T-cell (primary cell): ENCODE results near the gene PLEKHH1. TPM values are rescaled to one million over a fixed set of nuclear protein-coding genes. Genes with fewer than 3 reads are reported as not detected.

Experiments
- ATAC-seq, 4 experiments: fragments of 200-7000 bp in 3 of 4; fragments of 150-1000 bp in 1 of 4; cut with Tn5 transposase; replicated peaks in 1 of 4; 1 replicate in 3 of 4; 2 replicates in 1 of 4; pipeline ENCODE4 v1.10.0; 2021; ENCODE audit warnings: moderate library complexity in 3 of 4, mild to moderate bottlenecking in 2 of 4, moderate number of reproducible peaks in 1 of 4
- CTCF ChIA-PET, 2 donors: fragments of 300-600 bp; sonication (Branson Sonifier 250); formaldehyde crosslinking; loops; one replicate each; lab custom pipeline; 2022; ENCODE audit warnings: antibody characterized with exemption in 2 of 2; lab: Charles Lee
- POLR2A ChIA-PET, 2 donors: fragments of 300-600 bp; sonication (Branson Sonifier 250); formaldehyde crosslinking; loops; one replicate each; lab custom pipeline; 2022; ENCODE audit warnings: antibody characterized with exemption in 2 of 2; lab: Charles Lee
- DNase-seq, 35 experiments: peaks; one replicate each; pipeline versions ENCODE4 v3.0.0 to v3.0.0-alpha.2; 2013 to 2023
- H3K27ac ChIP-seq: one replicate; pipeline ENCODE4 v1.5.1; 2013; ENCODE audit warnings: low read length
- H3K27me3 ChIP-seq, 2 experiments: replicated peaks in 1 of 2; 1 replicate in 1 of 2; 2 replicates in 1 of 2; pipeline versions ENCODE4 v1.6.1 to v1.7.0; 2013; ENCODE audit warnings: low read length in 1 of 2, mixed read lengths in 1 of 2; ENCODE audit not compliant: control insufficient read depth in 2 of 2, insufficient read depth in 2 of 2; ENCODE audit errors: extremely low read depth in 1 of 2
- H3K36me3 ChIP-seq, 2 donors: 1 replicate in 1 of 2; 2 replicates in 1 of 2; pipeline versions ENCODE4 v1.6.1 to v1.7.0; 2013; ENCODE audit warnings: low read length in 1 of 2; ENCODE audit not compliant: control insufficient read depth in 2 of 2, insufficient read depth in 1 of 2; ENCODE audit errors: extremely low read depth in 1 of 2
- H3K4me1 ChIP-seq, 2 experiments: 1 replicate in 1 of 2; 2 replicates in 1 of 2; pipeline versions ENCODE4 v1.6.1 to v1.7.0; 2013; ENCODE audit warnings: low read length in 2 of 2, mixed read lengths in 1 of 2; ENCODE audit not compliant: insufficient read depth in 2 of 2, control insufficient read depth in 1 of 2; ENCODE audit errors: extremely low read depth in 1 of 2
- H3K4me3 ChIP-seq, 2 donors: 1 replicate in 1 of 2; 2 replicates in 1 of 2; pipeline versions ENCODE4 v1.5.1 to v1.7.0; 2013; ENCODE audit warnings: mild to moderate bottlenecking in 2 of 2, low read length in 1 of 2, moderate library complexity in 1 of 2; ENCODE audit not compliant: control insufficient read depth in 1 of 2; ENCODE audit errors: extremely low read depth in 1 of 2
- H3K9me3 ChIP-seq: 2 replicates; pipeline ENCODE4 v1.7.0; 2013
- H3K27ac Mint-ChIP-seq, 2 donors: one replicate each; pipeline ENCODE4 v1.8.0; 2020 to 2021; ENCODE audit warnings: mild to moderate bottlenecking in 2 of 2, mixed read lengths in 2 of 2
- H3K27me3 Mint-ChIP-seq, 2 donors: one replicate each; pipeline ENCODE4 v1.8.0; 2021 to 2022; ENCODE audit warnings: mixed read lengths in 2 of 2
- H3K36me3 Mint-ChIP-seq: one replicate; pipeline ENCODE4 v1.8.0; 2021; ENCODE audit warnings: mixed read lengths
- H3K4me1 Mint-ChIP-seq, 3 donors: one replicate each; pipeline ENCODE4 v1.8.0; 2020 to 2022; ENCODE audit warnings: mixed read lengths in 3 of 3, mild to moderate bottlenecking in 1 of 3
- H3K4me3 Mint-ChIP-seq, 3 donors: one replicate each; pipeline ENCODE4 v1.8.0; 2020 to 2022; ENCODE audit warnings: mild to moderate bottlenecking in 3 of 3, mixed read lengths in 3 of 3, moderate library complexity in 3 of 3
- H3K9me3 Mint-ChIP-seq, 3 donors: one replicate each; pipeline ENCODE4 v1.8.0; 2020 to 2022; ENCODE audit warnings: mixed read lengths in 3 of 3
- WGBS: methylation state at CpG from one replicate; pipeline ENCODE4 v1.1.5; 2013; ENCODE audit warnings: missing lambda C conversion rate; ENCODE audit not compliant: insufficient coverage; 5-methylcytosine and 5-hydroxymethylcytosine counted together
- total RNA-seq, 35 experiments: library from RNA in 6 of 35; stranded (reverse) in 6 of 35; fragments of 120-200 nt in 1 of 35; gene quantifications; one replicate each; pipeline versions ENCODE4 v1.2.1 to v1.2.4 and lab custom pipeline; 2013 to 2026

The PLEKHH1 gene
- total RNA-seq, 5 donors from 2014 or later (not counting 1 experiment from before 2014, with no cell fraction given) = 0.20 to 1.0 (median 0.58) TPM

DNA sequence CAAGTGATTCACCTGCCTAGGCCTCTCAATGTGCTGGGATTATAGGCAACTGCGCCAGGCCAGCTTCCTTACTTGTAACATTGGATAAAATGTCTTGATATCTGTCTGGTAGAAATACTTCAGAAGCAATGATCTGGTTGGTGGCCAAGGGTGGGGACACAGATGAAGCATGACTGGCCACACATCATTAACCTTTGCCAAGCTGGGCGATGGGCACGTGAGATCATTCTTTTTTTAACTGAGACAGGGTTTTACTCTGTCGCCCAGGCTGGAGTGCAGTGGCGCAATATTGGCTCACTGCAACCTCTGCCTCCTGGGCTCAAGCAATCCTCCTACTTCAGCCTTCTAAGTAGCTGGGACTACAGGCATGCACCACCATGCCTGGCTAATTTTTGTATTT is 31.1 kb downstream of the PLEKHH1 start:
- DNase-seq = no peak
- H3K27me3 ChIP-seq = peaks cover 0 to 15% of the 10 kb centered on the region in 2 experiments
- Mint-ChIP-seq H3K4me3 (no peak overlapping the region), H3K27me3 (no peaks in the 10 kb centered on the region), H3K4me1 (no peaks in the 10 kb centered on the region), H3K36me3 (no peaks in the 10 kb centered on the region), H3K27ac (no peak overlapping the region), H3K9me3 (no peaks in the 10 kb centered on the region)
- ChIA-PET POLR2A (no interaction called here), CTCF (interaction anchor here in 1 of 2 donors (0.7 kb wide), 1 partner anchor 34 kb away, joined by 4 read pairs; no protein-coding TSS in a partner anchor)
- no peaks in the 10 kb centered on the region for H3K4me1 ChIP-seq
- H3K9me3 ChIP-seq = no peaks in the 10 kb centered on the region
- no peak for ATAC-seq
- no peaks in the 10 kb centered on the region for H3K36me3 ChIP-seq
- WGBS = 88% methylated on average over 4 of the region's 5 CpGs
- no peak overlapping the region for H3K4me3 ChIP-seq
- no peak overlapping the region for H3K27ac ChIP-seq

GRCh38 chr14:67566908-67567307 is 33.8 kb downstream of the PLEKHH1 start:
- no peak for DNase-seq
- no peak overlapping the region for H3K27ac Mint-ChIP-seq
- ChIA-PET CTCF (interaction anchor here (0.6 to 1.2 kb wide), 2 partner anchors 77 to 139 kb away, joined by 6 to 8 read pairs; no protein-coding TSS in a partner anchor), POLR2A (no interaction called here)
- Histone ChIP-seq H3K27ac (no peak overlapping the region), H3K27me3 (peaks cover 0 to 28% of the 10 kb centered on the region in 2 experiments), H3K9me3 (no peaks in the 10 kb centered on the region), H3K36me3 (no peaks in the 10 kb centered on the region), H3K4me3 (no peak overlapping the region), H3K4me1 (no peaks in the 10 kb centered on the region)
- peaks cover 5 to 8% of the 10 kb centered on the region in 2 donors for H3K27me3 Mint-ChIP-seq
- ATAC-seq = no peak
- no peak overlapping the region for H3K4me3 Mint-ChIP-seq
- H3K4me1 Mint-ChIP-seq = peaks cover 0 to 6% (median 0%) of the 10 kb centered on the region in 3 donors
- WGBS = no CpG with 5 or more reads among the region's 6 CpGs
- H3K36me3 Mint-ChIP-seq = no peaks in the 10 kb centered on the region
- H3K9me3 Mint-ChIP-seq = no peaks in the 10 kb centered on the region

- H3K36me3 Mint-ChIP-seq = no peaks in the 10 kb centered on the region
- ATAC-seq (no peak), DNase-seq (no peak)
- Histone ChIP-seq H3K27ac (no peak overlapping the region), H3K4me3 (no peak overlapping the region), H3K27me3 (peaks cover 0 to 23% of the 10 kb centered on the region in 2 experiments), H3K36me3 (no peaks in the 10 kb centered on the region), H3K9me3 (no peaks in the 10 kb centered on the region), H3K4me1 (no peaks in the 10 kb centered on the region)
- H3K27me3 Mint-ChIP-seq = peaks cover 5 to 8% of the 10 kb centered on the region in 2 donors
- POLR2A ChIA-PET = no interaction called here
- H3K4me3 Mint-ChIP-seq = no peak overlapping the region
- CTCF ChIA-PET = interaction anchor here in 1 of 2 donors (1.2 kb wide), 1 partner anchor 140 kb away, joined by 6 read pairs; no protein-coding TSS in a partner anchor
- WGBS = no CpG with 5 or more reads among the region's 3 CpGs
- H3K9me3 Mint-ChIP-seq = no peaks in the 10 kb centered on the region
- no peak overlapping the region for H3K27ac Mint-ChIP-seq
- peaks cover 0 to 6% (median 0%) of the 10 kb centered on the region in 3 donors for H3K4me1 Mint-ChIP-seq
Observed at GRCh38 chr14:67567654-67568053, 34.6 kb downstream of the PLEKHH1 start.

DNA sequence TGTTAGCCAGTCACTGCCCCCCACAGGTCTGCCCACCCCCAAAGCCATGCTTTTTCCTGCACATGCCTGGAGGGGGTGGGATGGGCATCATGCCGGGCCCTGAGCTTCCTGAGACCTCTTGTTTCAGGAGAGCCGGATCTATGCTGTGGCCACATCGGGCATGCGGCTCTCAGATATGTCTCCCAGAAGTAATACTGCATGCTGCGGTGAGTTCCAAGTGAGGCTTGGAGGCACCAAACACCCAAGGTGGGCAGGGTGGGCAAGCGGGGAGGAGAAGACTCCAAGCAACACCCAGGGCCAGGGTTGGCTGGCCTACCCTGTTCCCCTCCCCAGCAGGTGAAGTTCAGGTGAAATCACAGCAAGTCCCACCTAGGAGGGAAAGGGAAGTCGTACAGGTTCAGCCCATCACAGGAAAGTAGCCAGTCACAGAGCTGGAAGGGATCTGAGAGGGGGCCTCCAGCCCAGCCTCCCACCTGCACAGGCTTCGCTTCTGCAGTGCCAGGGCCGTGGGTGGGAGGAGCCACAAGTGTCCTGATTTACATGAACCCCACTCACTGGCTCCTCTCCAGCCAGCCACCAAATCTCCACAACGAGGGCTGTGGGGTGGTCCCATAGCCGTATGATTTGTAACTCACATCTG is 36.0 kb downstream of the PLEKHH1 start:
- ATAC-seq (no peak), DNase-seq (no peak)
- Histone ChIP-seq H3K4me3 (no peak overlapping the region), H3K4me1 (no peaks in the 10 kb centered on the region), H3K27me3 (peaks cover 0 to 28% of the 10 kb centered on the region in 2 experiments), H3K9me3 (no peaks in the 10 kb centered on the region), H3K36me3 (no peaks in the 10 kb centered on the region), H3K27ac (no peak overlapping the region)
- Mint-ChIP-seq H3K4me1 (peaks cover 0 to 6% (median 0%) of the 10 kb centered on the region in 3 donors), H3K27ac (no peak overlapping the region), H3K4me3 (no peak overlapping the region), H3K27me3 (peaks cover 5 to 8% of the 10 kb centered on the region in 2 donors), H3K9me3 (no peaks in the 10 kb centered on the region), H3K36me3 (no peaks in the 10 kb centered on the region)
- CTCF ChIA-PET = no interaction called here
- POLR2A ChIA-PET = no interaction called here
- WGBS = 92% methylated on average over 6 of the region's 11 CpGs

- POLR2A ChIA-PET = no interaction called here
- no peaks in the 10 kb centered on the region for H3K9me3 Mint-ChIP-seq
Observed at GRCh38 chr14:67569651-67570290, 36.7 kb downstream of the PLEKHH1 start.

GRCh38 chr14:67570453-67570852 is 37.4 kb downstream of the PLEKHH1 start:
- no peak overlapping the region for H3K27ac Mint-ChIP-seq
- H3K36me3 Mint-ChIP-seq = no peaks in the 10 kb centered on the region
- H3K27me3 Mint-ChIP-seq = peaks cover 5 to 8% of the 10 kb centered on the region in 2 donors
- POLR2A ChIA-PET = no interaction called here
- ATAC-seq = no peak
- no peaks in the 10 kb centered on the region for H3K9me3 Mint-ChIP-seq
- Histone ChIP-seq H3K9me3 (no peaks in the 10 kb centered on the region), H3K4me3 (no peak overlapping the region), H3K4me1 (no peaks in the 10 kb centered on the region), H3K27ac (no peak overlapping the region), H3K27me3 (peaks cover 0 to 29% of the 10 kb centered on the region in 2 experiments), H3K36me3 (no peaks in the 10 kb centered on the region)
- H3K4me1 Mint-ChIP-seq = peaks cover 0 to 6% (median 0%) of the 10 kb centered on the region in 3 donors
- CTCF ChIA-PET = interaction anchor here (0.5 to 4.5 kb wide), 6 partner anchors 39 to 157 kb away, joined by 3 to 67 read pairs (median 10); no protein-coding TSS in a partner anchor
- H3K4me3 Mint-ChIP-seq = no peak overlapping the region
- DNase-seq = no peak
- WGBS = 53% methylated on average over 2 of the region's 7 CpGs

More at GRCh38 chr14:67569651-67570290, 36.7 kb downstream of the PLEKHH1 start:
- H3K27ac Mint-ChIP-seq = no peak overlapping the region
- ATAC-seq (no peak), DNase-seq (no peak)
- Histone ChIP-seq H3K27me3 (peaks cover 0 to 29% of the 10 kb centered on the region in 2 experiments), H3K36me3 (no peaks in the 10 kb centered on the region), H3K4me3 (no peak overlapping the region), H3K4me1 (no peaks in the 10 kb centered on the region), H3K27ac (no peak overlapping the region), H3K9me3 (no peaks in the 10 kb centered on the region)
- WGBS = 80% methylated on average over 1 of the region's 4 CpGs
- H3K27me3 Mint-ChIP-seq = peaks cover 5 to 8% of the 10 kb centered on the region in 2 donors
- CTCF ChIA-PET = interaction anchor here (0.5 to 4.5 kb wide), 3 partner anchors 140 to 158 kb away, joined by 3 to 67 read pairs (median 42); no protein-coding TSS in a partner anchor
- H3K4me1 Mint-ChIP-seq = peaks cover 0 to 6% (median 0%) of the 10 kb centered on the region in 3 donors
- H3K36me3 Mint-ChIP-seq = no peaks in the 10 kb centered on the region
- no peak overlapping the region for H3K4me3 Mint-ChIP-seq
